Fibroblast of mammary gland (primary cell): ENCODE measurements around the gene RRAGC.

Experiments
- DNase-seq: peaks from one replicate; pipeline ENCODE4 v3.0.0-alpha.2; 2010; ENCODE audit warnings: low read depth
- H3K4me3 ChIP-seq: 2 replicates; pipeline ENCODE4 v1.5.1; 2011; ENCODE audit warnings: low read depth, mild to moderate bottlenecking, low read length, moderate library complexity; ENCODE audit not compliant: control insufficient read depth
- TF ChIP-seq, protein P1 (sequence below): conservative IDR thresholded peaks from 2 replicates; pipeline ENCODE4 v1.5.1; 2011; ENCODE audit warnings: low read depth, low read length, inconsistent platforms; ENCODE audit not compliant: control insufficient read depth, insufficient read depth

Gene RRAGC

GRCh38 chr1:38806090-38806489 lies 53.5 kb downstream of the RRAGC start:
- H3K4me3 ChIP-seq = no peak overlapping the region
- TF ChIP-seq, protein P1, sequence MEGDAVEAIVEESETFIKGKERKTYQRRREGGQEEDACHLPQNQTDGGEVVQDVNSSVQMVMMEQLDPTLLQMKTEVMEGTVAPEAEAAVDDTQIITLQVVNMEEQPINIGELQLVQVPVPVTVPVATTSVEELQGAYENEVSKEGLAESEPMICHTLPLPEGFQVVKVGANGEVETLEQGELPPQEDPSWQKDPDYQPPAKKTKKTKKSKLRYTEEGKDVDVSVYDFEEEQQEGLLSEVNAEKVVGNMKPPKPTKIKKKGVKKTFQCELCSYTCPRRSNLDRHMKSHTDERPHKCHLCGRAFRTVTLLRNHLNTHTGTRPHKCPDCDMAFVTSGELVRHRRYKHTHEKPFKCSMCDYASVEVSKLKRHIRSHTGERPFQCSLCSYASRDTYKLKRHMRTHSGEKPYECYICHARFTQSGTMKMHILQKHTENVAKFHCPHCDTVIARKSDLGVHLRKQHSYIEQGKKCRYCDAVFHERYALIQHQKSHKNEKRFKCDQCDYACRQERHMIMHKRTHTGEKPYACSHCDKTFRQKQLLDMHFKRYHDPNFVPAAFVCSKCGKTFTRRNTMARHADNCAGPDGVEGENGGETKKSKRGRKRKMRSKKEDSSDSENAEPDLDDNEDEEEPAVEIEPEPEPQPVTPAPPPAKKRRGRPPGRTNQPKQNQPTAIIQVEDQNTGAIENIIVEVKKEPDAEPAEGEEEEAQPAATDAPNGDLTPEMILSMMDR = no peak
- no peak for DNase-seq

- no peak for DNase-seq
- TF ChIP-seq, protein P1 = no peak
- H3K4me3 ChIP-seq = no peak overlapping the region
These were observed 54.5 kb downstream of the RRAGC start for GRCh38 chr1:38805036-38805435.

DNA sequence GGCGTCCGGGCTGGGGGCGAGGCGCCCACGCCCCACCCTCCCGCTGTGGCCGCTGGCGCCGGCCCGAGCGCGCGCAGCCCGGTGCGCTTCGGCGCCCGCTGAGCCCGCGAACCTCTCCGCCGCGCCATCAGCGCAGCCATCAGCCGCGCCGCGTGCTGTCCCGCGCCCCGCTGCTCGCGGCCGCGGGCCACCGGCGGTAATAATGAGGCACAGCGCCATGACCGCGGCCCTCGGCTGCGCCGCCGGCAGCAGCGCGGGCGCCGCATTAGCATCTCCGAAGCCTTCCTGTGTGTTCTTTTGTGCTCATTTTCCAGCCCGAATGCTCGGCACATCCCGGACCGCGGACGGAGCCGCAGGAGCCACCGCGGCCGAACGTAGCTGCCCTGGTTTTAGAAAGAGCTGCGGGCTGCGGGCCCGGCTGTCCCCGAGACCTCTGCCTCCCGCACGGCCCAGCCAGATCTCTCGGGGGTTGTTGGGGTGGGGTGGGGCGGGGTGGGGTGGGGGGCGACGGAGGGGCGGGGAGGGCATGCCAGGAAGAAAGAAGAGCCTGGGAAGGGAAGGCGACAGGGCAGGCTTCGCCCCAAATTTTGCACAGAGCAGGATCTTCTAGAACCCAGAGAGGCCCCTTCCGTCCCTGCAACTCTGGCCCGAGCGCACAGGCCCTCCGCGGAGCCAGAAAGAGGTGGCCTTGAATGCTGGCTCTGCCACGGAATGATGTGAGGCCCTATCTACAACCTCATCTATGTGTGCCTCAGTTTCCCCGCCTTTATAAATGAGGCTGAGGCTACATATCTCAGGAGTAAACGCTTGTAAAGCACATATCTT lies 55.3 kb downstream of the RRAGC start:
- TF ChIP-seq, protein P1 = no peak
- DNase-seq = no peak
- no peak overlapping the region for H3K4me3 ChIP-seq

DNA sequence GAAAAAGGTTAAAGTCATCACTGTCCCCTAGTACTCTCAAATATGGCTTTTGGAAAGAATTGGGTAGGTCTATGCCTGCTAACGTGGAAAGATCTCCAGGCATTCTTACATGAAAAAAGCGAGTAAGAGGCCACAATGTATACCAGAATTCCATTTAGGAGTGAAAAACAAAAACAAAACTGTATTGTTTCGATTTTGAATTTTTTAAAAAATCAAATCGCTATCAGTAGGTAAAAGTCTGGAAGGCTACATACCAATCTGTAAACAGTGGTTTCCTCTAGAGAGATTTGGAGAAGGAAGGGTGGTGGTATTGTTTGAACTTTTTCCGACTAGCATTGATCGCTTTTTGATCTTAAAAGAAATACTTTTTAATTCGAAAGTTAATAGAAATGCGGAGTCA lies 55.9 kb downstream of the RRAGC start:
- no peak overlapping the region for H3K4me3 ChIP-seq
- TF ChIP-seq, protein P1 = no peak

DNA sequence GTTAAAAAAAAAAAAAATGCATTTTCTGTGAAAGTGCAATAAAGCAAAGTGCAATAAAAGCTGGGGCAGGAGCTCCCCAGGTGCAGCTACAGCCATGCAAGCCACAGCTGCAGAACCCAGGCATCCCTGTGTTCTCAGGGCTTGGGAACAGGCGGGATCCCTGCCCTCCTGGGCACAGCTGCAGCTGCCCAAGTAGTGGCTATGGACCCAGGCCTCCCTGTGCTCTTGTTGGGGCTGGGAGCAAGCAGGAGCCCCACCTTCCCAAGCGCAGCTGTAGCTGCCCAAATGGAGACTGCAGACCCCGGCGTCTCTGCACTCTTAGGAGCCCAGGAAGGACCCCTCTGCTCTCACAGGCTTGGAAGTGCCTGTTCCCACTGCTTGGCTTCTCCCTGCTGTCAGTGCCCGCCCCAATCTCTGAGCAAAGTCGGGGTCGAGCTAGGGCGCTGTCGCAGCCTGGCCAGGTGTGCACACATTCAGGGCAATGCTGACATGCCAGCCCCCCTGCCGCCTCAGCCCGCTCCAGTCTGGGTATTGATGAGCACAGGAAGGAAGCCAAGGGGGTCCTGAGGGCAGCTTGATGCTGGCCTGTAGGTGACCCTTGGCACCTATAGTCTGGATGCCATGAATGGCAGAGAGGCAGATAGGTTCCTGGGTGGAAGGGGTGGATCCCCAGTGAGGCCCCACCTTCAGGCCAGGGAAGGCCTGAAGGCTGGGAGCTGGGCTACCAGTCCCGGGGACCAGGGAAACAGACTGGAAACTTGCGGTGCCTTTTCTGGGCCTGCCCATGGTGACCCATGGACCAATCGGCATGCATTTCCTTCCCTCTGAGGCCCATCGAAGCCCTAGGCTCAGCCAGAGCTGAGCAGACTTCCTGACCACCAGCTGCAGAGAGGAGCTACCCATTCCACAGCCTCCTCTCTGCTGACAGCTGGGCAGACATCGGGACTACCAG lies 58.6 kb downstream of the RRAGC start:
- no peak for DNase-seq
- no peak overlapping the region for H3K4me3 ChIP-seq
- TF ChIP-seq, protein P1 = no peak

More for the DNA sequence above, 55.9 kb downstream of the RRAGC start:
- peak; percentile 17 for DNase-seq

GRCh38 chr1:38793299-38793698 lies 66.3 kb downstream of the RRAGC start:
- no peak for DNase-seq
- no peak overlapping the region for H3K4me3 ChIP-seq
- TF ChIP-seq, protein P1 = no peak
